NT2/D1 (cell line): ENCODE results near the gene FKBP4.

Experiments used
- SUZ12 ChIP-seq: IDR thresholded peaks from 2 replicates; pipeline ENCODE4 v1.6.1; 2011; ENCODE audit not compliant: insufficient read length, insufficient read depth; ENCODE audit errors: extremely low read depth
- YY1 ChIP-seq: IDR thresholded peaks from 2 replicates; pipeline ENCODE4 v1.6.1; 2011; ENCODE audit not compliant: insufficient read length, insufficient read depth
- ZNF274 ChIP-seq: IDR thresholded peaks from 2 replicates; pipeline ENCODE4 v1.6.1; 2011; ENCODE audit warnings: mild to moderate bottlenecking, low read depth, low read length

DNA sequence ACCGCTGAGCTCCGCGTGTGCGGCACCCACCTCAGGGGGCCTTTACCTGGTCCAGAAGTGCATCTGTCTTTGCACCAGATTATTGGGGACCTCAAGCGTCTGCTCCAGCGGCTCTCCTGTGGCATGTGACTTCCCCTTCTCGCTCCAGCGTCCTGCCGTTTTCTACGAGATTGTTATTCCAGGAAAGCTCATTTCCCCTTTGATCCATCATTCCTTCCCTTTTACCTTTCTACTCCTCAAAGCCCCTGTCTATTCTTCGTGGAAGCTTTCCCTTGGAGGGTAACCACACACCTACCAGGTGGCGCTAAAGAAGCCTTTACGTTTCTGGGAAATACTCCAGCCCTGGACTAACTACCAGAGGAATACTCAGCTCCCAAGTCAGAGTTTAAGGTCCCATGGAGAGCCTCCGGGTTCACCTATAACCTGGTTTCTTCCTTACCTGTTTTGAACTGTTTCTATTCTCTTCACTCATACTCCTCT is 1.5 kb downstream of the FKBP4 start:
- TF ChIP-seq YY1 (no peak), SUZ12 (no peak), ZNF274 (no peak)
